ENCODE data around the gene ZDHHC14. TPM values are rescaled to one million over a fixed set of nuclear protein-coding genes. Genes with fewer than 3 reads are reported as not detected.

Gene ZDHHC14
- total and polyA plus RNA-seq, 2 experiments from 2014 or later = 3.0 to 7.4 TPM

- Histone ChIP-seq H3K4me3 (no peak overlapping the region), H2AFZ (no peak overlapping the region), H3K4me1 (ENCODE audit: insufficient read depth) (peaks cover 25% of the 10 kb centered on the region), H3K79me2 (replicated peaks; ENCODE audit: insufficient read depth) (no peaks in the 10 kb centered on the region), H3F3A (replicated peaks; ENCODE audit: low read depth) (no peaks in the 10 kb centered on the region), H3K4me2 (no peak overlapping the region), H4K20me1 (replicated peaks; ENCODE audit: insufficient read depth) (no peaks in the 10 kb centered on the region), H3K27me3 (ENCODE audit: insufficient read depth) (no peaks in the 10 kb centered on the region), H3K9me2 (ENCODE audit: insufficient read depth) (no peaks in the 10 kb centered on the region), H3K36me3 (ENCODE audit: insufficient read depth) (no peaks in the 10 kb centered on the region), H3K27ac (ENCODE audit: low read depth) (no peak overlapping the region)
- Mint-ChIP-seq H3K4me1 (peaks cover 39% of the 10 kb centered on the region), H3K9me3 (no peaks in the 10 kb centered on the region), H3K36me3 (ENCODE audit: low read depth) (no peaks in the 10 kb centered on the region; the same call in 2 of the 3 replicates), H3K27me3 (ENCODE audit: insufficient read depth, low read depth, poor library complexity) (peaks cover 11% of the 10 kb centered on the region), H3K4me3 (no peak overlapping the region; the same call in 2 of the 3 replicates), H3K27ac (no peak overlapping the region)
- TF ChIP-seq ZNF114 (CRISPR knock-in tag; IDR thresholded peaks at IDR 0.05) (no peak), ZNF331 (CRISPR knock-in tag; IDR thresholded peaks at IDR 0.05; ENCODE audit: low read depth) (no peak), CTCF (conservative IDR thresholded peaks at IDR 0.05; ENCODE audit: low read depth in 2 of 2) (no peak), CREB1 (CRISPR knock-in tag; IDR thresholded peaks at IDR 0.05; ENCODE audit: low read depth) (no peak), STAT1 (IDR thresholded peaks at IDR 0.05; ENCODE audit: unreplicated experiment) (no peak), ZNF462 (CRISPR knock-in tag; IDR thresholded peaks at IDR 0.05) (no peak), NANOG (IDR thresholded peaks at IDR 0.05; ENCODE audit: borderline replicate concordance) (no peak), POLR2AphosphoS5 (IDR thresholded peaks at IDR 0.05; ENCODE audit: low read depth) (no peak), EZH2 (IDR thresholded peaks at IDR 0.05; ENCODE audit: low read depth, unreplicated experiment) (no peak), EZH2phosphoT487 (IDR thresholded peaks at IDR 0.05; ENCODE audit: unreplicated experiment) (no peak), ETS1 (IDR thresholded peaks at IDR 0.05) (no peak), JUNB (IDR thresholded peaks at IDR 0.05; ENCODE audit: unreplicated experiment) (no peak), REST (IDR thresholded peaks at IDR 0.05; ENCODE audit: unreplicated experiment) (no peak)
- DNase-seq (ENCODE audit: low spot score) (no peak), ATAC-seq (no peak)
These were observed 228.1 kb downstream of the ZDHHC14 start for GRCh38 chr6:157609117-157609516.
